IMR-90 (cell line): ENCODE measurements around the gene TPSB2. TPM values are rescaled to one million over a fixed set of nuclear protein-coding genes. Genes with fewer than 3 reads are reported as not detected.

ENCODE experiments used
- ATAC-seq: fragments of 200-7000 bp; cut with Tn5 transposase; 2 replicates; pipeline ENCODE4 v1.9.1; 2020; ENCODE audit warnings: low read depth, mild to moderate bottlenecking, moderate library complexity
- BruUV-seq: library from RNA; stranded (reverse); fragments of 400-500 nt; replicated peaks from 2 replicates; lab custom pipeline; 2021; lab: Mats Ljungman, UMichigan
- CTCF ChIA-PET: fragments of 300-600 bp; formaldehyde crosslinking; extraction: SDS; loops from one replicate; lab custom pipeline; 2021; ENCODE audit warnings: antibody characterized with exemption; lab: Yijun Ruan, JAX
- POLR2A ChIA-PET: fragments of 300-600 bp; sonication (Branson Sonifier 250); formaldehyde crosslinking; loops from one replicate; lab custom pipeline; 2022; ENCODE audit warnings: antibody characterized with exemption; ENCODE audit not compliant: unreplicated experiment; lab: Charles Lee
- DNase-seq: peaks from one replicate; pipeline ENCODE4 v3.0.0; 2013
- H2AFZ ChIP-seq: replicated peaks from 2 replicates; pipeline ENCODE3; 2013; ENCODE audit warnings: low read length, mild to moderate bottlenecking; ENCODE audit not compliant: poor library complexity
- H2AK5ac ChIP-seq: 2 replicates; pipeline ENCODE4 v1.6.1; 2013; ENCODE audit warnings: low read depth, low read length, inconsistent platforms
- H2AK9ac ChIP-seq: replicated peaks from 2 replicates; pipeline ENCODE3; 2013; ENCODE audit warnings: mild to moderate bottlenecking, low read depth, low read length, moderate library complexity; ENCODE audit not compliant: poor library complexity
- H2BK120ac ChIP-seq: 2 replicates; pipeline ENCODE4 v1.6.1; 2013; ENCODE audit warnings: low read depth, low read length, inconsistent platforms
- H2BK15ac ChIP-seq: 3 replicates; pipeline ENCODE4 v1.6.1; 2013; ENCODE audit warnings: low read depth, low read length, inconsistent platforms
- H2BK20ac ChIP-seq: 2 replicates; pipeline ENCODE4 v1.6.1; 2013; ENCODE audit warnings: low read depth, mild to moderate bottlenecking, inconsistent platforms, low read length, moderate library complexity
- H2BK5ac ChIP-seq: 2 replicates; pipeline ENCODE4 v1.6.1; 2013; ENCODE audit warnings: mild to moderate bottlenecking, low read depth, low read length, inconsistent platforms; ENCODE audit not compliant: poor library complexity, severe bottlenecking
- H3K14ac ChIP-seq: replicated peaks from 2 replicates; pipeline ENCODE4 v1.6.1; 2013; ENCODE audit warnings: low read depth, low read length, inconsistent platforms
- H3K18ac ChIP-seq: 2 replicates; pipeline ENCODE4 v1.6.1; 2013; ENCODE audit warnings: low read depth, low read length, control low read depth
- H3K23ac ChIP-seq: 2 replicates; pipeline ENCODE4 v1.6.1; 2013; ENCODE audit warnings: low read depth, low read length, inconsistent platforms
- H3K27ac ChIP-seq: 2 replicates; pipeline ENCODE4 v1.5.1; 2013; ENCODE audit warnings: mild to moderate bottlenecking, control low read depth, low read length; ENCODE audit not compliant: insufficient read depth
- H3K27me3 ChIP-seq: 2 replicates; pipeline ENCODE4 v1.6.1; 2013; ENCODE audit warnings: low read length; ENCODE audit not compliant: control insufficient read depth, insufficient read depth
- H3K36me3 ChIP-seq: 2 replicates; pipeline ENCODE4 v1.6.1; 2013; ENCODE audit warnings: low read length, mixed read lengths; ENCODE audit not compliant: control insufficient read depth, insufficient read depth
- H3K4ac ChIP-seq: 2 replicates; pipeline ENCODE4 v1.6.1; 2013; ENCODE audit warnings: low read depth, low read length, inconsistent platforms
- H3K4me1 ChIP-seq: 2 replicates; pipeline ENCODE4 v1.6.1; 2013; ENCODE audit warnings: low read length, mixed read lengths; ENCODE audit not compliant: control insufficient read depth, insufficient read depth
- H3K4me2 ChIP-seq: 2 replicates; pipeline ENCODE4 v1.6.1; 2013; ENCODE audit warnings: low read depth, mild to moderate bottlenecking, control low read depth, low read length, moderate library complexity
- H3K4me3 ChIP-seq: 2 replicates; pipeline ENCODE4 v1.5.1; 2013; ENCODE audit warnings: low read depth, mild to moderate bottlenecking, control low read depth, low read length, moderate library complexity; ENCODE audit not compliant: insufficient read depth
- H3K56ac ChIP-seq: 2 replicates; pipeline ENCODE4 v1.6.1; 2013; ENCODE audit warnings: low read length, inconsistent platforms; ENCODE audit not compliant: insufficient read depth; ENCODE audit errors: extremely low read depth
- H3K79me1 ChIP-seq, 2 experiments: 2 replicates each; pipeline ENCODE4 v1.6.1; 2013; ENCODE audit warnings: low read length in 2 of 2, inconsistent platforms in 1 of 2, low read depth in 1 of 2
- H3K9ac ChIP-seq: 2 replicates; pipeline ENCODE4 v1.6.1; 2013; ENCODE audit warnings: low read depth, low read length, control low read depth
- H3K9me1 ChIP-seq: 2 replicates; pipeline ENCODE4 v1.6.1; 2013; ENCODE audit warnings: low read length, inconsistent platforms; ENCODE audit not compliant: insufficient read depth
- H3K9me3 ChIP-seq: 2 replicates; pipeline ENCODE4 v1.6.1; 2013; ENCODE audit warnings: low read length; ENCODE audit not compliant: control insufficient read depth, insufficient read depth
- H4K20me1 ChIP-seq: 2 replicates; pipeline ENCODE4 v1.6.1; 2013; ENCODE audit warnings: low read length, inconsistent platforms; ENCODE audit not compliant: insufficient read depth
- H4K5ac ChIP-seq: 2 replicates; pipeline ENCODE4 v1.6.1; 2013; ENCODE audit warnings: mild to moderate bottlenecking, low read depth, low read length, control low read depth
- H4K8ac ChIP-seq, 2 experiments: 2 replicates each; pipeline ENCODE4 v1.6.1; 2013; ENCODE audit warnings: low read depth in 2 of 2, low read length in 2 of 2, control low read depth in 1 of 2, inconsistent platforms in 1 of 2
- H4K91ac ChIP-seq: 2 replicates; pipeline ENCODE4 v1.6.1; 2013; ENCODE audit warnings: low read depth, low read length, inconsistent platforms; ENCODE audit not compliant: insufficient read depth
- BHLHE40 ChIP-seq: fragments of 150-350 bp; IDR thresholded peaks from 2 replicates; pipeline ENCODE4 v1.6.1; 2016; ENCODE audit warnings: mild to moderate bottlenecking, low read depth, low read length
- CEBPB ChIP-seq: IDR thresholded peaks from 2 replicates; pipeline ENCODE4 v1.6.1; 2012; ENCODE audit warnings: low read depth, low read length, improper control_type of control experiment
- CHD1 ChIP-seq: IDR thresholded peaks from 2 replicates; pipeline ENCODE4 v1.6.1; 2012; ENCODE audit warnings: low read depth, low read length, improper control_type of control experiment
- FOS ChIP-seq: fragments of 150-350 bp; IDR thresholded peaks from 2 replicates; pipeline ENCODE4 v1.6.1; 2016; ENCODE audit warnings: low read depth, low read length
- MAFK ChIP-seq: IDR thresholded peaks from 2 replicates; pipeline ENCODE4 v1.6.1; 2012; ENCODE audit warnings: low read depth, low read length, improper control_type of control experiment
- MAZ ChIP-seq: IDR thresholded peaks from 2 replicates; pipeline ENCODE4 v1.6.1; 2012; ENCODE audit warnings: low read depth, mild to moderate bottlenecking, low read length, improper control_type of control experiment, moderate library complexity, borderline replicate concordance
- MXI1 ChIP-seq: IDR thresholded peaks from 2 replicates; pipeline ENCODE4 v1.6.1; 2012; ENCODE audit warnings: low read depth, mild to moderate bottlenecking, low read length, moderate library complexity, borderline replicate concordance
- NFE2L2 ChIP-seq: fragments of 150-350 bp; IDR thresholded peaks from 2 replicates; pipeline ENCODE4 v1.6.1; 2016; ENCODE audit warnings: low read depth, mild to moderate bottlenecking, low read length
- POLR2A ChIP-seq: IDR thresholded peaks from 2 replicates; pipeline ENCODE4 v1.6.1; 2012; ENCODE audit warnings: mild to moderate bottlenecking, low read depth, low read length
- RAD21 ChIP-seq: IDR thresholded peaks from 2 replicates; pipeline ENCODE4 v1.6.1; 2012; ENCODE audit warnings: low read length, improper control_type of control experiment
- RCOR1 ChIP-seq: IDR thresholded peaks from 2 replicates; pipeline ENCODE4 v1.6.1; 2012; ENCODE audit warnings: mild to moderate bottlenecking, low read length, improper control_type of control experiment; ENCODE audit not compliant: insufficient replicate concordance
- RFX5 ChIP-seq: IDR thresholded peaks from 2 replicates; pipeline ENCODE4 v1.8.0; 2012; ENCODE audit warnings: low read depth, mild to moderate bottlenecking, low read length, moderate library complexity
- SMC3 ChIP-seq: fragments of 150-350 bp; IDR thresholded peaks from 2 replicates; pipeline ENCODE4 v1.6.1; 2016; ENCODE audit warnings: low read depth, mild to moderate bottlenecking, antibody characterized with exemption, low read length, moderate library complexity
- WGBS, 2 experiments: methylation state at CpG; one replicate each; pipeline versions ENCODE4 v1.1.5 to v1.1.7; 2013; ENCODE audit warnings: missing lambda C conversion rate in 2 of 2; ENCODE audit not compliant: insufficient read length in 1 of 2; ENCODE audit errors: extremely low coverage in 2 of 2; 5-methylcytosine and 5-hydroxymethylcytosine counted together
- dilution Hi-C: fragments of 300-500 bp; cut with HindIII; formaldehyde crosslinking; loops from one replicate; pipeline ENCODE4 v1.14.3; 2018; ENCODE audit warnings: low sequenced_read_pairs; ENCODE audit not compliant: unreplicated experiment
- in situ Hi-C: fragments of 300-500 bp; cut with MboI; formaldehyde crosslinking; loops from 3 replicates; pipeline ENCODE4 v1.14.3; 2019; ENCODE audit warnings: low sequenced_read_pairs, inconsistent platforms, mixed read lengths
- intact Hi-C: fragments of 100-400 bp; cut with micrococcal nuclease; formaldehyde crosslinking; loops from 2 replicates; pipeline ENCODE4 v1.10.0; 2022
- polyA plus RNA-seq, 3 experiments: library from polyadenylated mRNA; depleted of rRNA; stranded (reverse); fragments of >200 nt; gene quantifications; 2 replicates each; pipeline ENCODE4 v1.2.3, GENCODE V29; 2012; ENCODE audit warnings: low replicate concordance in 1 of 3
- total RNA-seq: library from RNA; depleted of rRNA; stranded (reverse); fragments of >200 nt; gene quantifications from 2 replicates; pipeline ENCODE4 v1.2.3, GENCODE V29; 2012
- TF ChIP-seq, protein P1 (sequence below): fragments of 150-350 bp; IDR thresholded peaks from 2 replicates; pipeline ENCODE4 v1.6.1; 2017; ENCODE audit warnings: mild to moderate bottlenecking, antibody characterized with exemption, low read length, low read depth
- TF ChIP-seq, protein P2 (sequence below): fragments of 150-350 bp; IDR thresholded peaks from 2 replicates; pipeline ENCODE4 v1.6.1; 2016; ENCODE audit warnings: low read depth, mild to moderate bottlenecking, low read length, moderate library complexity, borderline replicate concordance
- TF ChIP-seq, protein P3 (sequence below): conservative IDR thresholded peaks from 2 replicates; pipeline ENCODE4 v1.5.1; 2012; ENCODE audit warnings: mild to moderate bottlenecking, low read depth, low read length, improper control_type of control experiment

TPSB2 gene
- total and polyA plus RNA-seq, 2 of the 4 experiments (the other 2 are of a cell fraction), result not detected

DNA sequence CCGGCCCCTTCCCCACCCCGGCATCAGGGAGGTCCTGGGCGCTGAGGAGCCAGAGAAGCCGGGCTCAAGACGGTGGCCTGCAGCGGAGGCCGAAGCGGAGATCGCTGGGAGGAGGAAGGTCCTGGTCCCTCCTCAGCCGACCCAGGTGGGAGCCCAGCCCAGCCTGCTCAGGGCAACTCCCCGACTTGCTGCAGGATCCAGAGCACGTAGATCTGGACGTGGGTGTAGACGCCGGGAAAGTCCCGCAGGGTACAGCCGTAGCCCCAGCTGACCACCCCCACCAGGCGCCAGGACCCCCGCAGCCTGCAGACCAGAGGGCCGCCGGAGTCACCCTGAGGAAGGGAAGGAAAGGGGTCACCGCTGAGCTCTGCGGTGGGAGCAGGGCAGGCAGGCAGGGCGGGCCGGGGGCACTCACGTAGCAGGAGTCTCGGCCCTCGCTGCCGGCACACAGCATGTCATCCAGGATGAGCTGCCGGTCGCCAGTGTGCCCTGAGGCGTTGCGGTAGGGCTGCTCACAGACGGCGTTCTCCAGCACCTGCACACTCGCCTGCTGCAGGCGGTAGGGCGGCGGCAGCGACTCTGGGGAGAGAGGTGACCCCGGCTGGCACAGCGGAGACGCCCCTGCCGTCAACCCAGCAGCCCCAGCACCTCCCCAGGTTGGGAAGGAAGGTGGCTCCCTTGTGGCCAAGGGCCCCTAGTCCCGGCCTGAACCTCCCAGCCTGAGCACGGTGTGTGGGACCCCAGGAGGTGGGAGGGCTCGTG lies 31.3 kb upstream of the TPSB2 start:
- Histone ChIP-seq H2AK5ac (no peak overlapping the region), H3K9ac (no peak overlapping the region), H3K4me3 (no peak overlapping the region), H4K20me1 (no peaks in the 10 kb centered on the region; the same call in 1 of the 2 replicates), H4K5ac (no peak overlapping the region), H3K14ac (no peak overlapping the region), H3K56ac (no peak overlapping the region), H3K18ac (no peak overlapping the region), H3K36me3 (no peaks in the 10 kb centered on the region), H2AK9ac (peak overlapping the region; percentile 28), H2BK15ac (no peak overlapping the region), H3K4ac (no peak overlapping the region), H3K27ac (no peak overlapping the region), H3K4me1 (no peaks in the 10 kb centered on the region), H3K27me3 (peaks cover 40% of the 10 kb centered on the region), H2AFZ (no peak overlapping the region), H3K9me3 (no peaks in the 10 kb centered on the region), H3K79me1 (no peaks in the 10 kb centered on the region), H4K8ac (no peak overlapping the region), H2BK120ac (no peak overlapping the region), H3K9me1 (peaks cover 4% of the 10 kb centered on the region; the same call in 1 of the 2 replicates), H4K91ac (no peak overlapping the region), H2BK5ac (no peak overlapping the region), H3K4me2 (no peak overlapping the region), H2BK20ac (no peak overlapping the region), H3K23ac (no peak overlapping the region)
- ATAC-seq (no peak), DNase-seq (no peak)
- 4% methylated on average over 18 of the region's 47 CpGs; no CpG with 5 or more reads in 1 of the 2 experiments for WGBS, 2 experiments
- POLR2A ChIA-PET, result no interaction called here
- in situ Hi-C loops, result no loop called here
- dilution Hi-C loops, result no loop called here
- no TSS peak for BruUV-seq
- TF ChIP-seq MXI1, result no peak
- TF ChIP-seq RAD21, result no peak
- no peak for TF ChIP-seq MAZ
- TF ChIP-seq RFX5, result no peak
- TF ChIP-seq, protein P1, sequence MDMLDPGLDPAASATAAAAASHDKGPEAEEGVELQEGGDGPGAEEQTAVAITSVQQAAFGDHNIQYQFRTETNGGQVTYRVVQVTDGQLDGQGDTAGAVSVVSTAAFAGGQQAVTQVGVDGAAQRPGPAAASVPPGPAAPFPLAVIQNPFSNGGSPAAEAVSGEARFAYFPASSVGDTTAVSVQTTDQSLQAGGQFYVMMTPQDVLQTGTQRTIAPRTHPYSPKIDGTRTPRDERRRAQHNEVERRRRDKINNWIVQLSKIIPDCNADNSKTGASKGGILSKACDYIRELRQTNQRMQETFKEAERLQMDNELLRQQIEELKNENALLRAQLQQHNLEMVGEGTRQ, result no peak
- TF ChIP-seq, protein P2, sequence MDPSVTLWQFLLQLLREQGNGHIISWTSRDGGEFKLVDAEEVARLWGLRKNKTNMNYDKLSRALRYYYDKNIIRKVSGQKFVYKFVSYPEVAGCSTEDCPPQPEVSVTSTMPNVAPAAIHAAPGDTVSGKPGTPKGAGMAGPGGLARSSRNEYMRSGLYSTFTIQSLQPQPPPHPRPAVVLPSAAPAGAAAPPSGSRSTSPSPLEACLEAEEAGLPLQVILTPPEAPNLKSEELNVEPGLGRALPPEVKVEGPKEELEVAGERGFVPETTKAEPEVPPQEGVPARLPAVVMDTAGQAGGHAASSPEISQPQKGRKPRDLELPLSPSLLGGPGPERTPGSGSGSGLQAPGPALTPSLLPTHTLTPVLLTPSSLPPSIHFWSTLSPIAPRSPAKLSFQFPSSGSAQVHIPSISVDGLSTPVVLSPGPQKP, result no peak
- no peak for TF ChIP-seq CHD1
- no peak for TF ChIP-seq FOS
- no peak for TF ChIP-seq SMC3
- no peak for TF ChIP-seq MAFK
- TF ChIP-seq RCOR1, result no peak
- no peak for TF ChIP-seq POLR2A
- TF ChIP-seq BHLHE40, result no peak
- TF ChIP-seq, protein P3, sequence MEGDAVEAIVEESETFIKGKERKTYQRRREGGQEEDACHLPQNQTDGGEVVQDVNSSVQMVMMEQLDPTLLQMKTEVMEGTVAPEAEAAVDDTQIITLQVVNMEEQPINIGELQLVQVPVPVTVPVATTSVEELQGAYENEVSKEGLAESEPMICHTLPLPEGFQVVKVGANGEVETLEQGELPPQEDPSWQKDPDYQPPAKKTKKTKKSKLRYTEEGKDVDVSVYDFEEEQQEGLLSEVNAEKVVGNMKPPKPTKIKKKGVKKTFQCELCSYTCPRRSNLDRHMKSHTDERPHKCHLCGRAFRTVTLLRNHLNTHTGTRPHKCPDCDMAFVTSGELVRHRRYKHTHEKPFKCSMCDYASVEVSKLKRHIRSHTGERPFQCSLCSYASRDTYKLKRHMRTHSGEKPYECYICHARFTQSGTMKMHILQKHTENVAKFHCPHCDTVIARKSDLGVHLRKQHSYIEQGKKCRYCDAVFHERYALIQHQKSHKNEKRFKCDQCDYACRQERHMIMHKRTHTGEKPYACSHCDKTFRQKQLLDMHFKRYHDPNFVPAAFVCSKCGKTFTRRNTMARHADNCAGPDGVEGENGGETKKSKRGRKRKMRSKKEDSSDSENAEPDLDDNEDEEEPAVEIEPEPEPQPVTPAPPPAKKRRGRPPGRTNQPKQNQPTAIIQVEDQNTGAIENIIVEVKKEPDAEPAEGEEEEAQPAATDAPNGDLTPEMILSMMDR, result no peak
- no peak for TF ChIP-seq CEBPB
- no peak for TF ChIP-seq NFE2L2
- intact Hi-C loops, result no loop called here
- CTCF ChIA-PET, result no interaction called here
